ENCODE data around the gene ABHD12. TPM values are rescaled to one million over a fixed set of nuclear protein-coding genes. Genes with fewer than 3 reads are reported as not detected.
"Not testable (repeated sequence)": the region's sequence is repeated elsewhere in the genome, so short reads cannot be mapped to it uniquely, and the experiment has no call there.

ABHD12 gene
- total RNA-seq, 1 experiment from 2014 or later: 130 TPM

GRCh38 chr20:25353747-25354705 lies 36.6 kb downstream of the ABHD12 start:
- DNase-seq (ENCODE audit: low read depth): peak; percentile 56

GRCh38 chr20:25353353-25353746 lies 37.3 kb downstream of the ABHD12 start:
- DNase-seq (ENCODE audit: low read depth): no peak

GRCh38 chr20:25352746-25353145 lies 37.9 kb downstream of the ABHD12 start:
- DNase-seq (ENCODE audit: low read depth): no peak

- no peak for DNase-seq (ENCODE audit: low read depth)
These were observed 39.6 kb downstream of the ABHD12 start for GRCh38 chr20:25351024-25351360.

GRCh38 chr20:25346349-25346748 lies 44.3 kb downstream of the ABHD12 start:
- DNase-seq (ENCODE audit: low read depth): no peak

GRCh38 chr20:25345721-25346120 lies 44.9 kb downstream of the ABHD12 start:
- DNase-seq (ENCODE audit: low read depth): no peak

- DNase-seq (ENCODE audit: low read depth): peak; percentile 66
These were observed 46.0 kb downstream of the ABHD12 start for GRCh38 chr20:25344634-25345033.

GRCh38 chr20:25341716-25342680 lies 48.6 kb downstream of the ABHD12 start:
- DNase-seq (ENCODE audit: low read depth): peak; percentile 93

- DNase-seq (ENCODE audit: low read depth): no peak
These were observed 50.3 kb downstream of the ABHD12 start for GRCh38 chr20:25340380-25340779.

- DNase-seq (ENCODE audit: low read depth): no peak
These were observed 51.0 kb downstream of the ABHD12 start for GRCh38 chr20:25339608-25340007.

GRCh38 chr20:25338112-25339023 lies 52.3 kb downstream of the ABHD12 start:
- DNase-seq (ENCODE audit: low read depth): no peak

GRCh38 chr20:25336561-25337422 lies 53.8 kb downstream of the ABHD12 start:
- no peak for DNase-seq (ENCODE audit: low read depth)

GRCh38 chr20:25334972-25335371 lies 55.7 kb downstream of the ABHD12 start:
- not testable (repeated sequence) for DNase-seq (ENCODE audit: low read depth)

GRCh38 chr20:25328954-25329498 lies 61.6 kb downstream of the ABHD12 start:
- DNase-seq (ENCODE audit: low read depth): no peak

- peak; percentile 93 for DNase-seq (ENCODE audit: low read depth)
These were observed 63.0 kb downstream of the ABHD12 start for GRCh38 chr20:25327521-25328235.

GRCh38 chr20:25325997-25326396 lies 64.6 kb downstream of the ABHD12 start:
- no peak for DNase-seq (ENCODE audit: low read depth)

- DNase-seq (ENCODE audit: low read depth): no peak
These were observed 65.6 kb downstream of the ABHD12 start for GRCh38 chr20:25325073-25325472.

- no peak for DNase-seq (ENCODE audit: low read depth)
These were observed 66.2 kb downstream of the ABHD12 start for GRCh38 chr20:25324412-25324811.

- DNase-seq (ENCODE audit: low read depth): no peak
These were observed 67.0 kb downstream of the ABHD12 start for GRCh38 chr20:25323496-25324246.
